MV-4-11 (cell line): Measurements from ENCODE around the gene CEP112.

Source experiments
- DNase-seq: peaks from one replicate; lab custom pipeline; 2025; lab: John Stamatoyannopoulos, UW

The CEP112 gene

GRCh38 chr17:65593092-65593854, 598.7 kb downstream of the CEP112 start:
- DNase-seq: no peak

GRCh38 chr17:65592125-65592965, 599.6 kb downstream of the CEP112 start:
- DNase-seq: no peak

- no peak for DNase-seq
These were observed 602.6 kb downstream of the CEP112 start for GRCh38 chr17:65589321-65589720.

DNA sequence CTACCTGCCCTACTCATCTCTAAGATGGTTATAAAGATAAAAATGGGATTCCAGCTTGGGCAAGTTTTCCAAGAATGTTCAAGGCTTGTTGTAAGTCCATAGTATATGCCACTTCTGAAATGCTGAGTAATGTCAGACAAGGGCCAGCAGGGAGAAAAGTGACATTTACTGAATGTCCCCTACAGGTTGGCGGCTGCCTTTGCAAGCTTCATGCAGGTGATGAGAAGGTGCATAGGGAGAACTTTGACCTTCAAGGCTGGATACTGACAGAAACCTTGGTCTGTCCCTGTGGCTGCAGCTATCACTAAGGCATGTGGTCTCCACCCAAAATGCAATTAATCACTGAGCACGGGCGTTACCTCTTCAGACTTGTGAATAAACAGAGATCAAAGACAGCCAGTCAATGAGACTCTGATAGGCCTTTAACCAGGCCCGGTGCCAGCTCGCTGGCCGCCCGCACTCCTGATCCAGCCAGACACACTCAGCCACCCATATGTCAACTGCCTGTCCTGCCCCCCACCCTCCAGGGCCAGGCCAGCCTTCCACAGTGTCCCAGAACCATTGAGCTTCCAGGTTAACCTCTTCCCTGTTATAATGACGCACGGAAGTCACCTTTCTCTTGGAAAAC, 603.6 kb downstream of the CEP112 start:
- no peak for DNase-seq

GRCh38 chr17:65587534-65588180, 604.3 kb downstream of the CEP112 start:
- no peak for DNase-seq

GRCh38 chr17:65586899-65587298, 605.0 kb downstream of the CEP112 start:
- no peak for DNase-seq
